Stimulated activated naive CD8-positive, alpha-beta T cell treated with anti-CD3 and anti-CD28 coated beads, Interleukin-15, Interleukin-2, amounts not matched to agents 100 ng/mL and 50 ng/mL, for 24 hours (primary cell): Measurements from ENCODE around the gene MEAK7.

Experiments used
- H3K27ac Mint-ChIP-seq: one replicate; pipeline ENCODE4 v1.8.0; 2021; ENCODE audit warnings: mild to moderate bottlenecking, mixed read lengths
- H3K27me3 Mint-ChIP-seq: one replicate; pipeline ENCODE4 v1.8.0; 2021; ENCODE audit warnings: mixed read lengths
- H3K36me3 Mint-ChIP-seq: one replicate; pipeline ENCODE4 v1.8.0; 2021; ENCODE audit warnings: low read depth, mixed read lengths
- H3K4me1 Mint-ChIP-seq: one replicate; pipeline ENCODE4 v1.8.0; 2021; ENCODE audit warnings: low read depth, mixed read lengths
- H3K4me3 Mint-ChIP-seq: one replicate; pipeline ENCODE4 v1.8.0; 2021; ENCODE audit warnings: mild to moderate bottlenecking, mixed read lengths
- H3K9me3 Mint-ChIP-seq: one replicate; pipeline ENCODE4 v1.8.0; 2021; ENCODE audit warnings: mixed read lengths

Gene MEAK7

GRCh38 chr16:84462296-84463210 is 41.9 kb downstream of the MEAK7 start:
- no peaks in the 10 kb centered on the region for H3K4me1 Mint-ChIP-seq
- H3K27ac Mint-ChIP-seq = no peak overlapping the region

GRCh38 chr16:84461413-84462295 is 42.8 kb downstream of the MEAK7 start:
- Mint-ChIP-seq H3K27ac (no peak overlapping the region), H3K36me3 (peaks cover 10% of the 10 kb centered on the region), H3K9me3 (peaks cover 6% of the 10 kb centered on the region), H3K4me1 (no peaks in the 10 kb centered on the region), H3K27me3 (no peaks in the 10 kb centered on the region), H3K4me3 (no peak overlapping the region)

More at GRCh38 chr16:84462296-84463210, 41.9 kb downstream of the MEAK7 start:
- Mint-ChIP-seq H3K36me3 (peaks cover 19% of the 10 kb centered on the region), H3K9me3 (peaks cover 13% of the 10 kb centered on the region), H3K27me3 (no peaks in the 10 kb centered on the region), H3K4me3 (no peak overlapping the region)

- no peak overlapping the region for H3K4me3 Mint-ChIP-seq
- H3K27me3 Mint-ChIP-seq = no peaks in the 10 kb centered on the region
- no peaks in the 10 kb centered on the region for H3K4me1 Mint-ChIP-seq
- H3K9me3 Mint-ChIP-seq = no peaks in the 10 kb centered on the region
- H3K36me3 Mint-ChIP-seq = peaks cover 4% of the 10 kb centered on the region
- H3K27ac Mint-ChIP-seq = no peak overlapping the region
These were observed 43.4 kb downstream of the MEAK7 start for GRCh38 chr16:84461029-84461412.

- Mint-ChIP-seq H3K36me3 (peaks cover under 1% of the 10 kb centered on the region), H3K4me1 (no peaks in the 10 kb centered on the region), H3K27me3 (no peaks in the 10 kb centered on the region), H3K9me3 (no peaks in the 10 kb centered on the region), H3K4me3 (no peak overlapping the region), H3K27ac (no peak overlapping the region)
These were observed 43.9 kb downstream of the MEAK7 start for GRCh38 chr16:84460406-84461028.

GRCh38 chr16:84459941-84460405 is 44.5 kb downstream of the MEAK7 start:
- no peak overlapping the region for H3K4me3 Mint-ChIP-seq
- H3K27me3 Mint-ChIP-seq = no peaks in the 10 kb centered on the region
- no peaks in the 10 kb centered on the region for H3K4me1 Mint-ChIP-seq
- no peaks in the 10 kb centered on the region for H3K9me3 Mint-ChIP-seq
- no peak overlapping the region for H3K27ac Mint-ChIP-seq
- H3K36me3 Mint-ChIP-seq = no peaks in the 10 kb centered on the region

- H3K27me3 Mint-ChIP-seq = no peaks in the 10 kb centered on the region
- H3K9me3 Mint-ChIP-seq = no peaks in the 10 kb centered on the region
- no peak overlapping the region for H3K4me3 Mint-ChIP-seq
- H3K36me3 Mint-ChIP-seq = no peaks in the 10 kb centered on the region
- no peak overlapping the region for H3K27ac Mint-ChIP-seq
- no peaks in the 10 kb centered on the region for H3K4me1 Mint-ChIP-seq
These were observed 44.9 kb downstream of the MEAK7 start for GRCh38 chr16:84459533-84459894.

GRCh38 chr16:84458606-84459532 is 45.6 kb downstream of the MEAK7 start:
- Mint-ChIP-seq H3K4me3 (no peak overlapping the region), H3K27ac (no peak overlapping the region), H3K36me3 (no peaks in the 10 kb centered on the region), H3K4me1 (no peaks in the 10 kb centered on the region), H3K9me3 (no peaks in the 10 kb centered on the region), H3K27me3 (no peaks in the 10 kb centered on the region)

- no peaks in the 10 kb centered on the region for H3K36me3 Mint-ChIP-seq
- no peaks in the 10 kb centered on the region for H3K9me3 Mint-ChIP-seq
- no peaks in the 10 kb centered on the region for H3K4me1 Mint-ChIP-seq
- no peak overlapping the region for H3K27ac Mint-ChIP-seq
- H3K27me3 Mint-ChIP-seq = no peaks in the 10 kb centered on the region
- no peak overlapping the region for H3K4me3 Mint-ChIP-seq
These were observed 49.4 kb downstream of the MEAK7 start for GRCh38 chr16:84455031-84455430.
